Nephron progenitor cell (in vitro differentiated cells): ENCODE data around the gene RNF14.

ENCODE experiments used
- DNase-seq: peaks from one replicate; pipeline ENCODE4 v3.0.0; 2021
- H3K27ac Mint-ChIP-seq: 2 replicates; pipeline ENCODE4 v1.8.0; 2021; ENCODE audit warnings: mild to moderate bottlenecking, moderate library complexity, mixed read lengths
- H3K27me3 Mint-ChIP-seq: 2 replicates; pipeline ENCODE4 v1.8.0; 2021; ENCODE audit warnings: mild to moderate bottlenecking, low read depth, mixed read lengths; ENCODE audit not compliant: poor library complexity
- H3K36me3 Mint-ChIP-seq: 2 replicates; pipeline ENCODE4 v1.8.0; 2021; ENCODE audit warnings: low read depth, mixed read lengths
- H3K4me1 Mint-ChIP-seq: 2 replicates; pipeline ENCODE4 v1.8.0; 2021; ENCODE audit warnings: mixed read lengths
- H3K4me3 Mint-ChIP-seq: 2 replicates; pipeline ENCODE4 v1.8.0; 2021; ENCODE audit warnings: mild to moderate bottlenecking, moderate library complexity, mixed read lengths
- H3K9me3 Mint-ChIP-seq: 2 replicates; pipeline ENCODE4 v1.8.0; 2021; ENCODE audit warnings: mild to moderate bottlenecking, moderate library complexity, mixed read lengths
- TF ChIP-seq, protein P1 (sequence below): fragments of 200-600 bp; sonication (generic); IDR thresholded peaks from 2 replicates; pipeline ENCODE4 v1.5.0; 2021; ENCODE audit warnings: antibody characterized with exemption

The RNF14 gene

DNA sequence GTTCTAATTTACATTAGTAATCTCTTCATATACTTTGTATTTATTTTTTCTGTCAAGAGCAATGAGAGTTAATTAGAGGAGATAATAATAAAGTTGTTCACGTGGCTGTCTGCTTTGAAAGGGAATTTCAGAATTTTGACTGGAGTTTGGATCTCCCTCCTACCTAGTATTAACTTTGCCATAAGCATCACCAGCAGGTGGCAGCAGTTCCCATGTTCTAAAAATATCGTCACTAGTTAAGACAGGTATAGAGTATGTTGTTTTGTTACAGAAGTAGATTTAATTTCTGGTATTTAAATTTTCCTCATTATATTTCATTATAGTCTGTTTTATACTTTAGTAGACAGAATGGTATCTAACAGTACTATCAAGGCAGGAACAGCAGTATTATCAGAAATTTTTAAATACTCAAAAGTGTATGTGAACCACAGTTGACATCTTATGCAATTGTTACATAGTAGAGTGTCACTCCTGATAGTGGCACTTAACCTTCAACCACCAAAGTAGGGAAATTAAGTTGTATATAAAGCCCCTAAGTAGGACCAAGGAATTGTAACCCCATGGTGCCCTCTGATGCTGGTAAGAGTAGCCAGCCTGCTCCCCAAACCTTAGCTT is 23.6 kb downstream of the RNF14 start:
- peak; percentile 79 for DNase-seq
- H3K4me1 Mint-ChIP-seq: peaks cover 27% of the 10 kb centered on the region
- H3K9me3 Mint-ChIP-seq: no peaks in the 10 kb centered on the region
- no peak overlapping the region for H3K4me3 Mint-ChIP-seq
- peaks cover 49% of the 10 kb centered on the region for H3K36me3 Mint-ChIP-seq
- no peaks in the 10 kb centered on the region for H3K27me3 Mint-ChIP-seq
- no peak overlapping the region for H3K27ac Mint-ChIP-seq
- TF ChIP-seq, protein P1, sequence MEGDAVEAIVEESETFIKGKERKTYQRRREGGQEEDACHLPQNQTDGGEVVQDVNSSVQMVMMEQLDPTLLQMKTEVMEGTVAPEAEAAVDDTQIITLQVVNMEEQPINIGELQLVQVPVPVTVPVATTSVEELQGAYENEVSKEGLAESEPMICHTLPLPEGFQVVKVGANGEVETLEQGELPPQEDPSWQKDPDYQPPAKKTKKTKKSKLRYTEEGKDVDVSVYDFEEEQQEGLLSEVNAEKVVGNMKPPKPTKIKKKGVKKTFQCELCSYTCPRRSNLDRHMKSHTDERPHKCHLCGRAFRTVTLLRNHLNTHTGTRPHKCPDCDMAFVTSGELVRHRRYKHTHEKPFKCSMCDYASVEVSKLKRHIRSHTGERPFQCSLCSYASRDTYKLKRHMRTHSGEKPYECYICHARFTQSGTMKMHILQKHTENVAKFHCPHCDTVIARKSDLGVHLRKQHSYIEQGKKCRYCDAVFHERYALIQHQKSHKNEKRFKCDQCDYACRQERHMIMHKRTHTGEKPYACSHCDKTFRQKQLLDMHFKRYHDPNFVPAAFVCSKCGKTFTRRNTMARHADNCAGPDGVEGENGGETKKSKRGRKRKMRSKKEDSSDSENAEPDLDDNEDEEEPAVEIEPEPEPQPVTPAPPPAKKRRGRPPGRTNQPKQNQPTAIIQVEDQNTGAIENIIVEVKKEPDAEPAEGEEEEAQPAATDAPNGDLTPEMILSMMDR: peak; percentile 93

DNA sequence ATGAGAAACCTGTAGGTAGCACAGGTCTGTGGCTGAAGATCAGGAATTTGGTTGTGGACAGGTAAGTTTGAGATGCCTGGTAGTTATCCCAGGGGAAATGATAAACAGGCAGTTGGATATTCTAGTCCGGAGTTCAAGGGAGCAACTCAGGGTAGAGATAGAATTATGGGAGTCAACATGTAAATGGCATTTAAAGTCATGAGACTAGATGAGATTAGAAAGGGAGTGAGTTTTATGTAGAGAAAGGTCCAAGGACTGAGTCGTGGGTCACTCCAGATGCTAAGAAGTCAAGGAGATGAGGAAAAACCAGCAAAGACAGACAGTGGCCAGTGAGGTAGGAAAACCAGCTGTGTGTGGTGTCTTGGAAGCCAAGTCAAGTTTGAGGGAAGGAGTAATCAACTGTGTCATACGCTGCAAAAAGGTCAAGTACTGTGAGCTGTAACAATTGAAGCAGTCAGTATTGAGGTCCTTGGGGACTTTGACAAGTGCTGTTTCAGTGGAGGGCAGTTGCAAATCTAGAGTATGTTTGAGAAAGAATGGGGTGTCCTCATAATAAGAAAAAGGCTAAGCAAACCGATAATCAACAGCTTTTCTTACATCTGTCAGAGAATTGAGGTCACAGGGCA is 25.7 kb downstream of the RNF14 start:
- H3K27ac Mint-ChIP-seq: peak overlapping the region; percentile 4
- H3K4me1 Mint-ChIP-seq: peaks cover 27% of the 10 kb centered on the region
- DNase-seq: no peak
- H3K36me3 Mint-ChIP-seq: peaks cover 58% of the 10 kb centered on the region
- no peaks in the 10 kb centered on the region for H3K27me3 Mint-ChIP-seq
- TF ChIP-seq, protein P1: no peak
- peaks cover 4% of the 10 kb centered on the region for H3K9me3 Mint-ChIP-seq
- H3K4me3 Mint-ChIP-seq: no peak overlapping the region

DNA sequence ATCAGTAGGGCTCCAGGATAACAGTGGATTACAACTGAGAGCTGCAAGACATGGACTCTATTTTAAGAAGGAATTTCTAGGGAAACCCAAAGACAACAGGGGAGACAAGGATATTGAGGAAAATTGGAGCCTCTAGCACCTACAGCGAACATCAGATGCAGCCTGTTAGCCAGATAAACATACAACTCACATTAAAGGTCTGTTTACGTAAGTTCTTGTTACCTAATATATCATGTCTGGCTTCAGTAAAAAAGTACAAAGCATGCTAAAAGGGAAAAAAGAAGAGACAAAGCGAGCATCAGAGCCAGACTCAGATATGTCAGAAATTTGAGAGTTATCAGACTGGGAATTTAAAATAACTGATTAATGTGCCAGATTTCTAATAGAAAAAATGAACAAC is 26.8 kb downstream of the RNF14 start:
- H3K27ac Mint-ChIP-seq: peak overlapping the region; percentile 1
- H3K4me1 Mint-ChIP-seq: peaks cover 27% of the 10 kb centered on the region
- H3K4me3 Mint-ChIP-seq: no peak overlapping the region
- no peak for DNase-seq
- H3K9me3 Mint-ChIP-seq: peaks cover 12% of the 10 kb centered on the region
- H3K36me3 Mint-ChIP-seq: peaks cover 66% of the 10 kb centered on the region
- TF ChIP-seq, protein P1: no peak
- H3K27me3 Mint-ChIP-seq: no peaks in the 10 kb centered on the region

DNA sequence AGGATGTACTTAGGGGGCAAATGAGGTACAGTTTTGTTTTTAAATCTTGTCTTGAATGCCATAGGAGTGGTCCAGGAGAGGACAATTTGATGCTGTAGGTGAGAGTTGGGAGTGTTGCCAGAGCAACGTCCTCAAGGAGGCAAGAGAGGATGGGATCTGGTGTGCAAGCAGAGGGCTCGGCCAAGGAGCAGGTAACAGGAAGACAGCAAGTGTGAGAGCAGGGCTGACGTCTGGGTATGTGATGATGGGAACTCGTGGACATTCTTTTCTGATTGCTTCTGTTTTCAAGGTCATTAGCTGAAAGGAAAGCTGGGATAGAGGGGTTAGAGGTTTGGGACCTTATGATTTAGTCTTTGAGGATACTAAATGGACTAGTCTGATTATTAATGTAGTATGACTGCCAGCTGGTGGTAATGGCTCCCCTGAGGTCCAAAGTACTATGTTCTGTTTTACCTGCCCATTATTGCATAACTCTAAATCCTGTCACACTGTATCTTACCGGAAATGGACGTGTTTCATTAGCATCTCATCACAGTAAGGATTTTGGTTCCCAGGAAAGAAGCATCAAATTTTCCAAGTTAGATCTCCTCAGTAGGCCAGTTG is 28.6 kb downstream of the RNF14 start:
- peaks cover 27% of the 10 kb centered on the region for H3K4me1 Mint-ChIP-seq
- no peak for DNase-seq
- no peaks in the 10 kb centered on the region for H3K27me3 Mint-ChIP-seq
- no peak overlapping the region for H3K4me3 Mint-ChIP-seq
- H3K27ac Mint-ChIP-seq: no peak overlapping the region
- peaks cover 12% of the 10 kb centered on the region for H3K9me3 Mint-ChIP-seq
- TF ChIP-seq, protein P1: no peak
- peaks cover 75% of the 10 kb centered on the region for H3K36me3 Mint-ChIP-seq

DNA sequence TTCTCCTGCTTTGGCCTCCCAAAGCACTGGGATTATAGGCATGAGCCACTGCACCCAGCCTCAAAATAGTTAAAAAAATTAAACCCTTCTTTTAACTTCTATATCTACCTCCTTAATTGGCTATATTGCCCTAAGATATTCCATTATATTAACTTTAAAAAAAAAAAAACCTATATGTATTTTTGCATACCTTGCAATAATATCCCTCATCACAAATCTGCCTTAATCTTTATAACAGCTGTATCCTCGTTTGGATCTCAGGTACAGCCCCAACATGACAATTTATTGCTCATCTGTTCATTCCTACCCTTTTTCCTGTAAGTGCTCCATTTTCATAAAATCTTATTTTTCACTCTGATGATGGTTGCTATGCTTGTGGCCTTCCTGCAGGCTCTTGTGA is 31.3 kb downstream of the RNF14 start:
- H3K27ac Mint-ChIP-seq: no peak overlapping the region
- peaks cover 9% of the 10 kb centered on the region for H3K4me1 Mint-ChIP-seq
- no peaks in the 10 kb centered on the region for H3K27me3 Mint-ChIP-seq
- TF ChIP-seq, protein P1: no peak
- DNase-seq: no peak
- no peak overlapping the region for H3K4me3 Mint-ChIP-seq
- peaks cover 60% of the 10 kb centered on the region for H3K36me3 Mint-ChIP-seq
- peaks cover 12% of the 10 kb centered on the region for H3K9me3 Mint-ChIP-seq
